GM12865 (cell line): ENCODE results near the gene HSPA1B.
"Not testable (repeated sequence)": the region's sequence is repeated elsewhere in the genome, so short reads cannot be mapped to it uniquely, and the experiment has no call there.

Experiments used
- DNase-seq: peaks from one replicate; pipeline ENCODE4 v3.0.0; 2010; ENCODE audit warnings: low read depth
- H3K4me3 ChIP-seq: 2 replicates; pipeline ENCODE4 v1.5.1; 2011; ENCODE audit warnings: mild to moderate bottlenecking, low read depth, low read length, control low read depth
- CTCF ChIP-seq: IDR thresholded peaks from 2 replicates; pipeline ENCODE4 v1.5.1; 2011; ENCODE audit warnings: low read length, control low read depth, low read depth, inconsistent platforms; ENCODE audit not compliant: insufficient read depth; ENCODE audit errors: missing control alignments

HSPA1B gene

DNA sequence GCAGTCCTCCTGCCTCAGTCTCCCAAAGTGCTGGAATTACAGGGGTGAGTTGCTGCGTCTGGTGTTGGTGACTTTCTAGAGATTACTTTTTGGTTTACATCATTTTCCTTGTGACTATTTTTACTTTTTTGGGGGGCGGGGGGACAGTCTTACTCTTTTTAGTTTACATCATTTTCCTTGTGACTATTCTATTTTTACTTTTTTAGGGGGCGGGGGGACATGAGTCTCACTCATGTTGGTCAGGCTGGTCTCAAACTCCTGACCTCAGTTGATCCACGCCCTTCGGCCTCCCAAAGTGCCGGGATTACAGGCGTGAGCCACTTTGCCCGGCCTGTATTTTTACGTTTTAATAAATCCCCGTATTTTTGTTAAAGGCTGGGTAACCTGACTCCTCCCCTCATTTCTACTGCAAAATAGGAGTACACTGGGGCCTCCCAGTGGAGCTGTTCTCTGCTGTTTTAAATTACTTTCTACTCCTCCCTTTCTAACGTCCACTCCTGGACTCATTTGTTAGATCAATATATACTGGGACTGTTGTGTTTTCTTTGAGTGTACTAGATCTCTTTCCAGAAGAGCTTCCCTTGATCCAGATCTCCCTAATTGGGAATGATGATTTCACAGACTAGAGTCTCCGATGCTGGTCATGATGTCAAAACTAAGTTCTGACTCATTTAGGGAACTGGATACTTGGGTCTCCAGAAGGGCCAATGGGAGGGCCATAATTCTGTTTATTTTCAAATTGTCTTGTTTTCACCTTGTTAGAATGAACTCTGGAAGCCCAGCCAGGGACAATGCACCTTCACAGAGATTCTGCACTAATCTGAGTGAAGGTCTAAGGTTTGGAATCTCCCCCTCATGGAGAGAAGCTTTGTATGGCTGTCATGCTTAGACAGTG is 9.2 kb downstream of the HSPA1B start:
- H3K4me3 ChIP-seq, result peak overlapping the region; percentile 76
- TF ChIP-seq CTCF, result no peak
- no peak for DNase-seq

GRCh38 chr6:31837369-31838113 is 10.0 kb downstream of the HSPA1B start:
- no peak for DNase-seq
- peak overlapping the region; percentile 76 for H3K4me3 ChIP-seq
- TF ChIP-seq CTCF, result no peak

DNA sequence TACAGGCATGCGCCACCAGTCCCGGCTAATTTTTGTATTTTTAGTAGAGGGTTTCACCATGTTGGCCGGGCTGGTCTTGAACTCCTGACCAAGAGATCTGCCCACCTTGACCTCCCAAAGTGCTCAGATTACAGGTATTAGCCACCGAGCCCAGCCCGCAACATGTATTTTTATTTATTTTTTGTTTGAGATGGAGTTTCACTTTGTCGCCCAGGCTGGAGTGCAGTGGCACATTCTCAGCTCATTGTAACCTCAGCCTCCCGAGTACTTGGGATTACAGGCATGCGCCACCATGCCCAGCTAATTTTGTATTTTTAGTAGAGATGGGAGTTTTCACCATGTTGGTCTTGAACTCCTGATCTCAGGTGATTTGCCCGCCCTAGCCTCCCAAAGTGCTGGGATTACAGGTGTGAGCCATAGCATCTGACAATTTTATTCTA is 10.6 kb downstream of the HSPA1B start:
- H3K4me3 ChIP-seq, result peak overlapping the region; percentile 76
- not testable (repeated sequence) for DNase-seq

DNA sequence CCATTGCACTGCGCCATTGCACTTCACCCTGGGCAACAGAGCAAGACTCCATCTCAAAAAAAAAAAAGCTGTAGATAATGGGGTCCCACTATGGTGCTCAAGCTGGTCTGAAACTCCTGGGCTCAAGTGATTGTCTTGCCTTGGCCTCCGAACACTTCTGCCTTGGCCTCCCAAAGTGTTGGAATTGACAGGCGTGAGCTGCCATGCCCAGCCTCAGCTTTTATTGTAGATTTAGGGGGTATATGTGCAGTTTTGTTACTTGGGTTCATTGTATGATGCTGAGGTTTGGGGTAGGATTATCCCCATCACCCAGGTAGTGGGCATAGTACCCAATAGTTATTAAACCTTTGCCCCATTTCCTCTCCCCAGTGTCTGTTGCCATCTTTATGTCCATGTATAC is 11.4 kb downstream of the HSPA1B start:
- no peak for TF ChIP-seq CTCF
- no peak for DNase-seq
- peak overlapping the region; percentile 76; the same call in 1 of the 2 replicates for H3K4me3 ChIP-seq

DNA sequence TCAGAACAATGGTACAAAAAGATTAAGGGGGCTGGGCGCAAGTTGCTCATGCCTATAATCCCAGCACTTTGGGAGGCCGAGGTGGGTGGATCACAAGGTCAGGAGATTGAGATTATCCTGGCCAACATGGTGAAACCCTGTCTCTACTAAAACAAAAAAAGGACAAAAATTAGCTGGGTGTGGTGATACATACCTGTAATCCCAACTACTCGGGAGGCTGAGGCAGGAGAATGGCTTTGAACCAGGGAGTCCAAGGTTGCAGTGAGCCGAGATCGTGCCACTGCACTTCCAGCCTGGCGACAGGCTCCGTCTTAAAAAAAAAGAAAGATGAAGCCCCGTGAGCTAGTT is 12.2 kb downstream of the HSPA1B start:
- H3K4me3 ChIP-seq, DNase-seq: not testable (repeated sequence)

DNA sequence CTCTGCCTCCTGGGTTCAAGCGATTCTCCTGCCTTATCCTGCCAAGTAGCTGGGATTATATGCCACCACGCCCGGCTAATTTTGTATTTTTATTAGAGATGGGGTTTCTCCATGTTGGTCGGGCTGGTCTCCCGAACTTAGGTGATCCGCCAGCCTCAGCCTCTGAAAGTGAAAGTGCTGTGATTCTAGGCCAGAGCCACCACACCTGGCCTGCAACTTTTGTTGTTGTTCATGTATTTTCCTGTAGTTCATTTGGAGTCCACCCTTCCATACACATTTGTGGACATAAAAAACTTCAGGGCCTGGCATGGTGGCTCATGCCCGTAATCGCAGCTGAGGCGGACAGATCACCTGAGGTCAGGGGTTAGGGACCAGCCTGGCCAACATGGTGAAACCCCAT is 14.5 kb downstream of the HSPA1B start:
- DNase-seq, result peak; percentile 59
- no peak for TF ChIP-seq CTCF
- H3K4me3 ChIP-seq, result no peak overlapping the region

DNA sequence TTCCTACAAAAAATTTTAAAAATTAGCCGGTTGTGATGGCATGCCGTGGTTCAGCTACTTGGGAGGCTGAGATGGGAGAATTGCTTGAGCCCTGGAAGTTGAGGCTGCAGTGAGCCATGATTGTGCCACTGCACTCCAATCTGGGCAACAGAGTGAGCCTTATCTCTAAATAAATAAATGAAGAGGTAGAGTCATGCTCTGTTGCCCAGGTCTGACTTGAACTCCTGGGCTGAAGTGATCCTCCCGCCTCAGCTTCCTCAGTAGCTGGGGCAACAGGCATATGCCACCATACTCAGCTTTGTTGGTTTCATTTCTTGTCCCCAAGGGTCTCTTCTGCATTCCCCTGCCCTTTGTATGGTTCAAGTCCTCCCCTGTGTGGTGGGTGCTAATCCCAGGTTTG is 17.0 kb downstream of the HSPA1B start:
- H3K4me3 ChIP-seq, result no peak overlapping the region
- DNase-seq, result no peak
- TF ChIP-seq CTCF, result no peak
